HepG2 (cell line): Measurements from ENCODE around the gene HADH. TPM values are rescaled to one million over a fixed set of nuclear protein-coding genes. Genes with fewer than 3 reads are reported as not detected.

Experiments
- ASH2L ChIP-seq: fragments of 300-600, 200-600 bp; sonication (generic); IDR thresholded peaks from 2 replicates; pipeline ENCODE4 v1.7.0; 2017; ENCODE audit warnings: low read depth, mild to moderate bottlenecking, moderate library complexity, mixed read lengths, low read length; ENCODE audit not compliant: insufficient read length
- EED ChIP-seq: sonication (generic); formaldehyde crosslinking; IDR thresholded peaks from 2 replicates; pipeline ENCODE4 v1.5.0; 2020; ENCODE audit warnings: mild to moderate bottlenecking, missing genetic modification reagents
- FOXA1 ChIP-seq, 2 experiments: fragments of 450-650 bp in 1 of 2; sonication (generic) in 1 of 2; formaldehyde crosslinking in 1 of 2; IDR thresholded peaks; 2 replicates each; pipeline versions ENCODE4 v1.4.0 to v1.6.1; 2016 to 2020; ENCODE audit warnings: missing genetic modification reagents in 1 of 2
- GATA4 ChIP-seq: sonication (generic); IDR thresholded peaks from 2 replicates; pipeline ENCODE4 v1.6.1; 2016; ENCODE audit warnings: antibody characterized with exemption, low read depth, borderline replicate concordance
- GATAD1 ChIP-seq: IDR thresholded peaks from 2 replicates; pipeline ENCODE4 v1.6.1; 2016; ENCODE audit warnings: missing genetic modification reagents, missing compliant biosample characterization
- KLF6 ChIP-seq: IDR thresholded peaks from 2 replicates; pipeline ENCODE4 v1.8.0; 2016; ENCODE audit warnings: missing biosample characterization, missing genetic modification reagents
- MAFG ChIP-seq: sonication (generic); formaldehyde crosslinking; IDR thresholded peaks from 2 replicates; pipeline ENCODE4 v1.5.1; 2020; ENCODE audit warnings: mild to moderate bottlenecking, missing genetic modification reagents
- MED13 ChIP-seq: sonication (generic); formaldehyde crosslinking; IDR thresholded peaks from 2 replicates; pipeline ENCODE4 v1.5.0; 2020; ENCODE audit warnings: missing genetic modification reagents
- MTF2 ChIP-seq: sonication (generic); formaldehyde crosslinking; IDR thresholded peaks from 2 replicates; pipeline ENCODE4 v1.5.0; 2020; ENCODE audit warnings: missing genetic modification reagents, borderline replicate concordance
- REXO4 ChIP-seq: sonication (generic); formaldehyde crosslinking; IDR thresholded peaks from 2 replicates; pipeline ENCODE4 v1.8.0; 2022; ENCODE audit warnings: missing genetic modification reagents, mild to moderate bottlenecking, borderline replicate concordance
- SAFB2 ChIP-seq: sonication (generic); formaldehyde crosslinking; IDR thresholded peaks from 2 replicates; pipeline ENCODE4 v1.5.1; 2020; ENCODE audit warnings: missing genetic modification reagents, low read depth, mild to moderate bottlenecking, borderline replicate concordance
- SIX1 ChIP-seq: sonication (generic); formaldehyde crosslinking; IDR thresholded peaks from 2 replicates; pipeline ENCODE4 v1.4.0; 2020; ENCODE audit warnings: missing genetic modification reagents, borderline replicate concordance
- ZFP82 ChIP-seq: sonication (generic); formaldehyde crosslinking; IDR thresholded peaks from 2 replicates; pipeline ENCODE4 v1.5.1; 2020; ENCODE audit warnings: mild to moderate bottlenecking, missing genetic modification reagents, borderline replicate concordance
- ZNF326 ChIP-seq: sonication (generic); formaldehyde crosslinking; IDR thresholded peaks from 2 replicates; pipeline ENCODE4 v1.4.0; 2020; ENCODE audit warnings: missing genetic modification reagents, borderline replicate concordance
- ZNF709 ChIP-seq: sonication (generic); formaldehyde crosslinking; IDR thresholded peaks from 2 replicates; pipeline ENCODE4 v1.5.0; 2020; ENCODE audit warnings: mild to moderate bottlenecking, missing genetic modification reagents
- ZNF766 ChIP-seq: sonication (generic); formaldehyde crosslinking; IDR thresholded peaks from 2 replicates; pipeline ENCODE4 v1.5.0; 2020; ENCODE audit warnings: missing genetic modification reagents, borderline replicate concordance
- ZSCAN29 ChIP-seq: sonication (generic); formaldehyde crosslinking; conservative IDR thresholded peaks from 2 replicates; pipeline ENCODE4 v1.4.0; 2020; ENCODE audit warnings: mild to moderate bottlenecking, missing genetic modification reagents
- polyA plus RNA-seq, 8 experiments: library from polyadenylated mRNA; depleted of rRNA in 3 of 8; stranded (reverse) in 7 of 8; unstranded in 1 of 8; fragments of >200 nt; fragmentation: Illumina TruSeq in 4 of 8; extraction: Trizol in 4 of 8; gene quantifications; 2 replicates each; pipeline versions ENCODE4 v1.2.1 to v1.2.3, GENCODE V29; 2011 to 2016; ENCODE audit warnings: low read depth in 4 of 8, missing spikeins in 1 of 8, mixed read lengths in 1 of 8; ENCODE audit not compliant: insufficient read depth in 1 of 8
- total RNA-seq, 5 experiments: library from RNA; depleted of rRNA; stranded (reverse); fragments of >200 nt; fragmentation: Illumina TruSeq; extraction: Trizol; gene quantifications; 2 replicates each; pipeline ENCODE4 v1.2.3, GENCODE V29; 2016; ENCODE audit warnings: low read depth in 1 of 5
- TF ChIP-seq, protein P1 (sequence below): IDR thresholded peaks from 2 replicates; pipeline ENCODE4 v1.6.1; 2016; ENCODE audit warnings: control low read depth
- TF ChIP-seq, protein P2 (sequence below): sonication (generic); formaldehyde crosslinking; IDR thresholded peaks from 2 replicates; pipeline ENCODE4 v1.8.0; 2022; ENCODE audit warnings: low read depth, missing genetic modification reagents
- TF ChIP-seq, protein P3 (sequence below): sonication (generic); formaldehyde crosslinking; IDR thresholded peaks from 2 replicates; pipeline ENCODE4 v1.4.0; 2020; ENCODE audit warnings: missing genetic modification reagents, borderline replicate concordance
- TF ChIP-seq, protein P4 (sequence below): sonication (generic); formaldehyde crosslinking; IDR thresholded peaks from 2 replicates; pipeline ENCODE4 v1.5.0; 2020; ENCODE audit warnings: mild to moderate bottlenecking, missing genetic modification reagents

Gene HADH
- total and polyA plus RNA-seq, 2 of the 13 experiments (the other 11 are each of a cell fraction or from before 2014, with no cell fraction given), result 29.6 to 33.9 TPM

DNA sequence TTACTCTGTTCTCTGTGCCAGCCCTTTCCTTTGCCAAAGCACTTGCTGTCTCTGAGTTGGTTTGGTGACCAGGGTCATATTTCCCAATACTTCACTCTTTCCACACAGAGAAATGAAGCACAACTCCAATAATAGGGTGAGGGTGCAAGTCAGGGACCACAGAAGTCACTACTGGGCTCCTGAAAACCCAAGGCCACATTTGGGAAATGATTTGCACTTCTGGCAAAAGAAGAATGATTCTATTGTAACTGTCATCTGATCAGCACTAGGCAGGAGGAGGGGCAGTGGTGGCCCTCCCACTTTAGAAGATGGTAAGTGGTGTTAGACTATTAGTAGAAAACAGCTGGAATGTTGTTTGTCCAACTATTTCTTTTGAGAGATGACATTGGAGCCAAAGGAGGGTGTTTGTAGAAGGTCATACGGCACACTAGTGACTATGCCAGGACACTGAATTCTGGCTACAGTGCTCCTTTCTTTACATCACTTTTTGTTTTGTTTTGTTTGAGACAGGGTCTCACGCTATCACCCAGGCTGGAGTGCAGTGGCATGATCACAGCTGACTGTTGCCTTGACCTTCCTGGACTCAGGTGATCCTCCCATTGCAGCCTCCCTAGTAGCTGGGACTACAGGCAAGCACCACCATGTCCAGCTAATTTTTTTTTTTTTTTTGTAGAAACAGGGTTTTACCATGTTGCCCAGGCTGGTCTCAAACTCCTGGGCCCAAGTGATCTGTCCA lies 10.8 kb upstream of the HADH start (continued):
- TF ChIP-seq, protein P1, sequence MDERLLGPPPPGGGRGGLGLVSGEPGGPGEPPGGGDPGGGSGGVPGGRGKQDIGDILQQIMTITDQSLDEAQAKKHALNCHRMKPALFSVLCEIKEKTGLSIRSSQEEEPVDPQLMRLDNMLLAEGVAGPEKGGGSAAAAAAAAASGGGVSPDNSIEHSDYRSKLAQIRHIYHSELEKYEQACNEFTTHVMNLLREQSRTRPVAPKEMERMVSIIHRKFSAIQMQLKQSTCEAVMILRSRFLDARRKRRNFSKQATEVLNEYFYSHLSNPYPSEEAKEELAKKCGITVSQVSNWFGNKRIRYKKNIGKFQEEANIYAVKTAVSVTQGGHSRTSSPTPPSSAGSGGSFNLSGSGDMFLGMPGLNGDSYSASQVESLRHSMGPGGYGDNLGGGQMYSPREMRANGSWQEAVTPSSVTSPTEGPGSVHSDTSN (CRISPR knock-in tag), result no peak
- no peak for TF ChIP-seq GATAD1 (CRISPR knock-in tag)
- TF ChIP-seq MED13 (CRISPR knock-in tag), result no peak
- no peak for TF ChIP-seq ZNF709 (CRISPR knock-in tag)
- TF ChIP-seq, protein P2, sequence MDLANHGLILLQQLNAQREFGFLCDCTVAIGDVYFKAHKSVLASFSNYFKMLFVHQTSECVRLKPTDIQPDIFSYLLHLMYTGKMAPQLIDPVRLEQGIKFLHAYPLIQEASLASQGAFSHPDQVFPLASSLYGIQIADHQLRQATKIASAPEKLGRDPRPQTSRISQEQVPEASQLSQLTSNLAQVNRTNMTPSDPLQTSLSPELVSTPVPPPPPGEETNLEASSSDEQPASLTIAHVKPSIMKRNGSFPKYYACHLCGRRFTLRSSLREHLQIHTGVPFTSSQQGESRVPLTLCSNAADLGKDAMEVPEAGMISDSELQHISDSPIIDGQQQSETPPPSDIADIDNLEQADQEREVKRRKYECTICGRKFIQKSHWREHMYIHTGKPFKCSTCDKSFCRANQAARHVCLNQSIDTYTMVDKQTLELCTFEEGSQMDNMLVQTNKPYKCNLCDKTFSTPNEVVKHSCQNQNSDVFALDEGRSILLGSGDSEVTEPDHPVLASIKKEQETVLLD, result no peak
- TF ChIP-seq FOXA1 (IDR thresholded peaks at IDR 0.05), result no peak
- no peak for TF ChIP-seq FOXA1 (CRISPR knock-in tag; IDR thresholded peaks at IDR 0.05)
- no peak for TF ChIP-seq MAFG
- TF ChIP-seq, protein P3, sequence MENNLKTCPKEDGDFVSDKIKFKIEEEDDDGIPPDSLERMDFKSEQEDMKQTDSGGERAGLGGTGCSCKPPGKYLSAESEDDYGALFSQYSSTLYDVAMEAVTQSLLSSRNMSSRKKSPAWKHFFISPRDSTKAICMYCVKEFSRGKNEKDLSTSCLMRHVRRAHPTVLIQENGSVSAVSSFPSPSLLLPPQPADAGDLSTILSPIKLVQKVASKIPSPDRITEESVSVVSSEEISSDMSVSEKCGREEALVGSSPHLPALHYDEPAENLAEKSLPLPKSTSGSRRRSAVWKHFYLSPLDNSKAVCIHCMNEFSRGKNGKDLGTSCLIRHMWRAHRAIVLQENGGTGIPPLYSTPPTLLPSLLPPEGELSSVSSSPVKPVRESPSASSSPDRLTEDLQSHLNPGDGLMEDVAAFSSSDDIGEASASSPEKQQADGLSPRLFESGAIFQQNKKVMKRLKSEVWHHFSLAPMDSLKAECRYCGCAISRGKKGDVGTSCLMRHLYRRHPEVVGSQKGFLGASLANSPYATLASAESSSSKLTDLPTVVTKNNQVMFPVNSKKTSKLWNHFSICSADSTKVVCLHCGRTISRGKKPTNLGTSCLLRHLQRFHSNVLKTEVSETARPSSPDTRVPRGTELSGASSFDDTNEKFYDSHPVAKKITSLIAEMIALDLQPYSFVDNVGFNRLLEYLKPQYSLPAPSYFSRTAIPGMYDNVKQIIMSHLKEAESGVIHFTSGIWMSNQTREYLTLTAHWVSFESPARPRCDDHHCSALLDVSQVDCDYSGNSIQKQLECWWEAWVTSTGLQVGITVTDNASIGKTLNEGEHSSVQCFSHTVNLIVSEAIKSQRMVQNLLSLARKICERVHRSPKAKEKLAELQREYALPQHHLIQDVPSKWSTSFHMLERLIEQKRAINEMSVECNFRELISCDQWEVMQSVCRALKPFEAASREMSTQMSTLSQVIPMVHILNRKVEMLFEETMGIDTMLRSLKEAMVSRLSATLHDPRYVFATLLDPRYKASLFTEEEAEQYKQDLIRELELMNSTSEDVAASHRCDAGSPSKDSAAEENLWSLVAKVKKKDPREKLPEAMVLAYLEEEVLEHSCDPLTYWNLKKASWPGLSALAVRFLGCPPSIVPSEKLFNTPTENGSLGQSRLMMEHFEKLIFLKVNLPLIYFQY (CRISPR knock-in tag), result no peak
- TF ChIP-seq, protein P4, sequence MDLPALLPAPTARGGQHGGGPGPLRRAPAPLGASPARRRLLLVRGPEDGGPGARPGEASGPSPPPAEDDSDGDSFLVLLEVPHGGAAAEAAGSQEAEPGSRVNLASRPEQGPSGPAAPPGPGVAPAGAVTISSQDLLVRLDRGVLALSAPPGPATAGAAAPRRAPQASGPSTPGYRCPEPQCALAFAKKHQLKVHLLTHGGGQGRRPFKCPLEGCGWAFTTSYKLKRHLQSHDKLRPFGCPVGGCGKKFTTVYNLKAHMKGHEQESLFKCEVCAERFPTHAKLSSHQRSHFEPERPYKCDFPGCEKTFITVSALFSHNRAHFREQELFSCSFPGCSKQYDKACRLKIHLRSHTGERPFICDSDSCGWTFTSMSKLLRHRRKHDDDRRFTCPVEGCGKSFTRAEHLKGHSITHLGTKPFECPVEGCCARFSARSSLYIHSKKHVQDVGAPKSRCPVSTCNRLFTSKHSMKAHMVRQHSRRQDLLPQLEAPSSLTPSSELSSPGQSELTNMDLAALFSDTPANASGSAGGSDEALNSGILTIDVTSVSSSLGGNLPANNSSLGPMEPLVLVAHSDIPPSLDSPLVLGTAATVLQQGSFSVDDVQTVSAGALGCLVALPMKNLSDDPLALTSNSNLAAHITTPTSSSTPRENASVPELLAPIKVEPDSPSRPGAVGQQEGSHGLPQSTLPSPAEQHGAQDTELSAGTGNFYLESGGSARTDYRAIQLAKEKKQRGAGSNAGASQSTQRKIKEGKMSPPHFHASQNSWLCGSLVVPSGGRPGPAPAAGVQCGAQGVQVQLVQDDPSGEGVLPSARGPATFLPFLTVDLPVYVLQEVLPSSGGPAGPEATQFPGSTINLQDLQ (CRISPR knock-in tag), result no peak
- no peak for TF ChIP-seq ASH2L
- TF ChIP-seq ZFP82 (CRISPR knock-in tag), result no peak
- TF ChIP-seq GATA4, result no peak
- no peak for TF ChIP-seq ZNF326 (CRISPR knock-in tag)
- TF ChIP-seq KLF6 (CRISPR knock-in tag), result no peak
- no peak for TF ChIP-seq ZNF766 (CRISPR knock-in tag)
- TF ChIP-seq ZSCAN29, result no peak
- no peak for TF ChIP-seq SAFB2 (CRISPR knock-in tag)
- 0 out of 2 replicates have a peak, but pooled peaks have one; percentile 51 for TF ChIP-seq SIX1 (CRISPR knock-in tag)
- no peak for TF ChIP-seq REXO4 (CRISPR knock-in tag)
- TF ChIP-seq EED (CRISPR knock-in tag), result no peak
- TF ChIP-seq MTF2 (CRISPR knock-in tag), result no peak
